ENCODE results near the gene NLRC5.

Gene NLRC5

DNA sequence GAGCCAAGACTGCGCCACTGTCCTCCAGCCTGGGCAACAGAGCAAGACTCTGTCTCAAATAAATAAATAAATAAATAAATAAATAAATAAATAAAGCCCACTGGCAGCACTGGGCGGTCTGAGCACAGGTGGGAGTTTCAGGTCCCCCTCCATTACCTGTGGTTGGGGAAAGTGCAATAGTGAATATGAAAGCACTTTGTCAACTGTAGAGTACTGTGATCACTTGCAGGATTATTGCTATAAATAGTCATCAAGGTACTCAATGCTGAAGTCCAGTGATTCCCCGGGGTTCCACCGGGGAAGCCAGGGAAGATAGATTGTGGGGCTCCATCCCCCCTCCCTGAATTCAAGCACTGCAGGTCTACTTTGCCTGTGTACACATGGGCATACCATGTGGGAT, 60.3 kb downstream of the NLRC5 start (continued):
- TF ChIP-seq, protein P1, sequence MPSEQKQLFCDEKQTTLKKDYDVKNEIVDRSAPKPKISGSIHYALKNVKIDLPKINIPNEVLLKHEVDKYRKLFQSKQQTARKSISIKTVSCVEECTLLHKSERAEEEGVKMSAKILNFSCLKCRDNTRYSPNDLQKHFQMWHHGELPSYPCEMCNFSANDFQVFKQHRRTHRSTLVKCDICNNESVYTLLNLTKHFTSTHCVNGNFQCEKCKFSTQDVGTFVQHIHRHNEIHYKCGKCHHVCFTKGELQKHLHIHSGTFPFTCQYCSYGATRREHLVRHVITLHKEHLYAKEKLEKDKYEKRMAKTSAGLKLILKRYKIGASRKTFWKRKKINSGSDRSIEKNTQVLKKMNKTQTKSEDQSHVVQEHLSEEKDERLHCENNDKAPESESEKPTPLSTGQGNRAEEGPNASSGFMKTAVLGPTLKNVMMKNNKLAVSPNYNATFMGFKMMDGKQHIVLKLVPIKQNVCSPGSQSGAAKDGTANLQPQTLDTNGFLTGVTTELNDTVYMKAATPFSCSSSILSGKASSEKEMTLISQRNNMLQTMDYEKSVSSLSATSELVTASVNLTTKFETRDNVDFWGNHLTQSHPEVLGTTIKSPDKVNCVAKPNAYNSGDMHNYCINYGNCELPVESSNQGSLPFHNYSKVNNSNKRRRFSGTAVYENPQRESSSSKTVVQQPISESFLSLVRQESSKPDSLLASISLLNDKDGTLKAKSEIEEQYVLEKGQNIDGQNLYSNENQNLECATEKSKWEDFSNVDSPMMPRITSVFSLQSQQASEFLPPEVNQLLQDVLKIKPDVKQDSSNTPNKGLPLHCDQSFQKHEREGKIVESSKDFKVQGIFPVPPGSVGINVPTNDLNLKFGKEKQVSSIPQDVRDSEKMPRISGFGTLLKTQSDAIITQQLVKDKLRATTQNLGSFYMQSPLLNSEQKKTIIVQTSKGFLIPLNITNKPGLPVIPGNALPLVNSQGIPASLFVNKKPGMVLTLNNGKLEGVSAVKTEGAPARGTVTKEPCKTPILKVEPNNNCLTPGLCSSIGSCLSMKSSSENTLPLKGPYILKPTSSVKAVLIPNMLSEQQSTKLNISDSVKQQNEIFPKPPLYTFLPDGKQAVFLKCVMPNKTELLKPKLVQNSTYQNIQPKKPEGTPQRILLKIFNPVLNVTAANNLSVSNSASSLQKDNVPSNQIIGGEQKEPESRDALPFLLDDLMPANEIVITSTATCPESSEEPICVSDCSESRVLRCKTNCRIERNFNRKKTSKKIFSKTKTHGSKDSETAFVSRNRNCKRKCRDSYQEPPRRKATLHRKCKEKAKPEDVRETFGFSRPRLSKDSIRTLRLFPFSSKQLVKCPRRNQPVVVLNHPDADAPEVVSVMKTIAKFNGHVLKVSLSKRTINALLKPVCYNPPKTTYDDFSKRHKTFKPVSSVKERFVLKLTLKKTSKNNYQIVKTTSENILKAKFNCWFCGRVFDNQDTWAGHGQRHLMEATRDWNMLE (tag by site-specific recombination; conservative IDR thresholded peaks at IDR 0.05; ENCODE audit: low read depth): 0 out of 2 replicates have a peak, but pooled peaks have one; percentile 46
- TF ChIP-seq, protein P2, sequence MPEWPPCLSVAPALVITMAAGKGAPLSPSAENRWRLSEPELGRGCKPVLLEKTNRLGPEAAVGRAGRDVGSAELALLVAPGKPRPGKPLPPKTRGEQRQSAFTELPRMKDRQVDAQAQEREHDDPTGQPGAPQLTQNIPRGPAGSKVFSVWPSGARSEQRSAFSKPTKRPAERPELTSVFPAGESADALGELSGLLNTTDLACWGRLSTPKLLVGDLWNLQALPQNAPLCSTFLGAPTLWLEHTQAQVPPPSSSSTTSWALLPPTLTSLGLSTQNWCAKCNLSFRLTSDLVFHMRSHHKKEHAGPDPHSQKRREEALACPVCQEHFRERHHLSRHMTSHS (tag by site-specific recombination; IDR thresholded peaks at IDR 0.05): no peak
- TF ChIP-seq, protein P3, sequence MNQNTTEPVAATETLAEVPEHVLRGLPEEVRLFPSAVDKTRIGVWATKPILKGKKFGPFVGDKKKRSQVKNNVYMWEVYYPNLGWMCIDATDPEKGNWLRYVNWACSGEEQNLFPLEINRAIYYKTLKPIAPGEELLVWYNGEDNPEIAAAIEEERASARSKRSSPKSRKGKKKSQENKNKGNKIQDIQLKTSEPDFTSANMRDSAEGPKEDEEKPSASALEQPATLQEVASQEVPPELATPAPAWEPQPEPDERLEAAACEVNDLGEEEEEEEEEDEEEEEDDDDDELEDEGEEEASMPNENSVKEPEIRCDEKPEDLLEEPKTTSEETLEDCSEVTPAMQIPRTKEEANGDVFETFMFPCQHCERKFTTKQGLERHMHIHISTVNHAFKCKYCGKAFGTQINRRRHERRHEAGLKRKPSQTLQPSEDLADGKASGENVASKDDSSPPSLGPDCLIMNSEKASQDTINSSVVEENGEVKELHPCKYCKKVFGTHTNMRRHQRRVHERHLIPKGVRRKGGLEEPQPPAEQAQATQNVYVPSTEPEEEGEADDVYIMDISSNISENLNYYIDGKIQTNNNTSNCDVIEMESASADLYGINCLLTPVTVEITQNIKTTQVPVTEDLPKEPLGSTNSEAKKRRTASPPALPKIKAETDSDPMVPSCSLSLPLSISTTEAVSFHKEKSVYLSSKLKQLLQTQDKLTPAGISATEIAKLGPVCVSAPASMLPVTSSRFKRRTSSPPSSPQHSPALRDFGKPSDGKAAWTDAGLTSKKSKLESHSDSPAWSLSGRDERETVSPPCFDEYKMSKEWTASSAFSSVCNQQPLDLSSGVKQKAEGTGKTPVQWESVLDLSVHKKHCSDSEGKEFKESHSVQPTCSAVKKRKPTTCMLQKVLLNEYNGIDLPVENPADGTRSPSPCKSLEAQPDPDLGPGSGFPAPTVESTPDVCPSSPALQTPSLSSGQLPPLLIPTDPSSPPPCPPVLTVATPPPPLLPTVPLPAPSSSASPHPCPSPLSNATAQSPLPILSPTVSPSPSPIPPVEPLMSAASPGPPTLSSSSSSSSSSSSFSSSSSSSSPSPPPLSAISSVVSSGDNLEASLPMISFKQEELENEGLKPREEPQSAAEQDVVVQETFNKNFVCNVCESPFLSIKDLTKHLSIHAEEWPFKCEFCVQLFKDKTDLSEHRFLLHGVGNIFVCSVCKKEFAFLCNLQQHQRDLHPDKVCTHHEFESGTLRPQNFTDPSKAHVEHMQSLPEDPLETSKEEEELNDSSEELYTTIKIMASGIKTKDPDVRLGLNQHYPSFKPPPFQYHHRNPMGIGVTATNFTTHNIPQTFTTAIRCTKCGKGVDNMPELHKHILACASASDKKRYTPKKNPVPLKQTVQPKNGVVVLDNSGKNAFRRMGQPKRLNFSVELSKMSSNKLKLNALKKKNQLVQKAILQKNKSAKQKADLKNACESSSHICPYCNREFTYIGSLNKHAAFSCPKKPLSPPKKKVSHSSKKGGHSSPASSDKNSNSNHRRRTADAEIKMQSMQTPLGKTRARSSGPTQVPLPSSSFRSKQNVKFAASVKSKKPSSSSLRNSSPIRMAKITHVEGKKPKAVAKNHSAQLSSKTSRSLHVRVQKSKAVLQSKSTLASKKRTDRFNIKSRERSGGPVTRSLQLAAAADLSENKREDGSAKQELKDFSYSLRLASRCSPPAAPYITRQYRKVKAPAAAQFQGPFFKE (tag by site-specific recombination; IDR thresholded peaks at IDR 0.05; ENCODE audit: borderline replicate concordance): no peak
- TF ChIP-seq ZNF19 (tag by site-specific recombination; IDR thresholded peaks at IDR 0.05; ENCODE audit: low read depth) (no peak), ZNF621 (tag by site-specific recombination; IDR thresholded peaks at IDR 0.05) (no peak), ZNF214 (tag by site-specific recombination; IDR thresholded peaks at IDR 0.05; ENCODE audit: borderline replicate concordance) (no peak), KLF1 (tag by site-specific recombination; IDR thresholded peaks at IDR 0.05) (no peak), TRIM28 (IDR thresholded peaks at IDR 0.05; ENCODE audit: borderline replicate concordance, low read length) (no peak), GLI2 (tag by site-specific recombination; IDR thresholded peaks at IDR 0.05; ENCODE audit: borderline replicate concordance, low read depth) (no peak), ZNF658 (tag by site-specific recombination; IDR thresholded peaks at IDR 0.05) (no peak), ZNF341 (tag by site-specific recombination; IDR thresholded peaks at IDR 0.05; ENCODE audit: low read depth) (no peak), ZNF10 (tag by site-specific recombination; IDR thresholded peaks at IDR 0.05) (no peak), ZNF473 (tag by site-specific recombination; IDR thresholded peaks at IDR 0.05) (no peak), ZNF132 (tag by site-specific recombination; IDR thresholded peaks at IDR 0.05; ENCODE audit: borderline replicate concordance) (no peak), ZNF791 (tag by site-specific recombination; IDR thresholded peaks at IDR 0.05) (no peak), ZNF529 (tag by site-specific recombination; IDR thresholded peaks at IDR 0.05; ENCODE audit: insufficient replicate concordance) (no peak), ZNF426 (tag by site-specific recombination; IDR thresholded peaks at IDR 0.05) (peak; percentile 28)
- TF ChIP-seq, protein P4, sequence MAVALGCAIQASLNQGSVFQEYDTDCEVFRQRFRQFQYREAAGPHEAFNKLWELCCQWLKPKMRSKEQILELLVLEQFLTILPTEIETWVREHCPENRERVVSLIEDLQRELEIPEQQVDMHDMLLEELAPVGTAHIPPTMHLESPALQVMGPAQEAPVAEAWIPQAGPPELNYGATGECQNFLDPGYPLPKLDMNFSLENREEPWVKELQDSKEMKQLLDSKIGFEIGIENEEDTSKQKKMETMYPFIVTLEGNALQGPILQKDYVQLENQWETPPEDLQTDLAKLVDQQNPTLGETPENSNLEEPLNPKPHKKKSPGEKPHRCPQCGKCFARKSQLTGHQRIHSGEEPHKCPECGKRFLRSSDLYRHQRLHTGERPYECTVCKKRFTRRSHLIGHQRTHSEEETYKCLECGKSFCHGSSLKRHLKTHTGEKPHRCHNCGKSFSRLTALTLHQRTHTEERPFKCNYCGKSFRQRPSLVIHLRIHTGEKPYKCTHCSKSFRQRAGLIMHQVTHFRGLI (tag by site-specific recombination; IDR thresholded peaks at IDR 0.05): no peak
- TF ChIP-seq, protein P5, sequence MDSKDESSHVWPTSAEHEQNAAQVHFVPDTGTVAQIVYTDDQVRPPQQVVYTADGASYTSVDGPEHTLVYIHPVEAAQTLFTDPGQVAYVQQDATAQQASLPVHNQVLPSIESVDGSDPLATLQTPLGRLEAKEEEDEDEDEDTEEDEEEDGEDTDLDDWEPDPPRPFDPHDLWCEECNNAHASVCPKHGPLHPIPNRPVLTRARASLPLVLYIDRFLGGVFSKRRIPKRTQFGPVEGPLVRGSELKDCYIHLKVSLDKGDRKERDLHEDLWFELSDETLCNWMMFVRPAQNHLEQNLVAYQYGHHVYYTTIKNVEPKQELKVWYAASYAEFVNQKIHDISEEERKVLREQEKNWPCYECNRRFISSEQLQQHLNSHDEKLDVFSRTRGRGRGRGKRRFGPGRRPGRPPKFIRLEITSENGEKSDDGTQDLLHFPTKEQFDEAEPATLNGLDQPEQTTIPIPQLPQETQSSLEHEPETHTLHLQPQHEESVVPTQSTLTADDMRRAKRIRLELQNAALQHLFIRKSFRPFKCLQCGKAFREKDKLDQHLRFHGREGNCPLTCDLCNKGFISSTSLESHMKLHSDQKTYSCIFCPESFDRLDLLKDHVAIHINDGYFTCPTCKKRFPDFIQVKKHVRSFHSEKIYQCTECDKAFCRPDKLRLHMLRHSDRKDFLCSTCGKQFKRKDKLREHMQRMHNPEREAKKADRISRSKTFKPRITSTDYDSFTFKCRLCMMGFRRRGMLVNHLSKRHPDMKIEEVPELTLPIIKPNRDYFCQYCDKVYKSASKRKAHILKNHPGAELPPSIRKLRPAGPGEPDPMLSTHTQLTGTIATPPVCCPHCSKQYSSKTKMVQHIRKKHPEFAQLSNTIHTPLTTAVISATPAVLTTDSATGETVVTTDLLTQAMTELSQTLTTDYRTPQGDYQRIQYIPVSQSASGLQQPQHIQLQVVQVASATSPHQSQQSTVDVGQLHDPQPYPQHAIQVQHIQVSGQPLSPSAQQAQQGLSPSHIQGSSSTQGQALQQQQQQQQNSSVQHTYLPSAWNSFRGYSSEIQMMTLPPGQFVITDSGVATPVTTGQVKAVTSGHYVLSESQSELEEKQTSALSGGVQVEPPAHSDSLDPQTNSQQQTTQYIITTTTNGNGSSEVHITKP (tag by site-specific recombination; IDR thresholded peaks at IDR 0.05): no peak
